ENCODE results near the gene HNF1A. TPM values are rescaled to one million over a fixed set of nuclear protein-coding genes. Genes with fewer than 3 reads are reported as not detected.

Gene HNF1A
- total and polyA plus RNA-seq, 9 of the 15 experiments (the other 6 are each of a cell fraction or from before 2014, with no cell fraction given) = not detected

GRCh38 chr12:120956579-120957300, 21.6 kb upstream of the HNF1A start:
- Histone ChIP-seq H3K79me2 (ENCODE audit: control insufficient read depth, insufficient read depth, low read length) (no peaks in the 10 kb centered on the region), H3K9ac (ENCODE audit: insufficient read depth in 1 of 2, low read depth in 2 of 2, low read length in 2 of 2) (no peak overlapping the region), H3K36me3 (ENCODE audit: control insufficient read depth, insufficient read depth, low read length) (no peaks in the 10 kb centered on the region), H4K20me1 (replicated peaks; ENCODE audit: control insufficient read depth, insufficient read depth, low read length) (no peaks in the 10 kb centered on the region), H3K9me1 (ENCODE audit: control insufficient read depth, insufficient read depth, low read length) (no peaks in the 10 kb centered on the region), H3K27ac (ENCODE audit: extremely low read depth, low read depth, low read length) (no peak overlapping the region), H3K4me1 (replicated peaks in 1 of 2; ENCODE audit: control insufficient read depth in 2 of 2, insufficient read depth in 2 of 2, low read length in 2 of 2) (peaks cover 11 to 22% of the 10 kb centered on the region in 2 experiments; a peak in 4 of 5 replicates), H2AFZ (ENCODE audit: low read depth, low read length) (no peak overlapping the region), H3K9me3 (replicated peaks; ENCODE audit: control insufficient read depth, insufficient read depth, low read depth, low read length) (no peaks in the 10 kb centered on the region), H3K4me2 (ENCODE audit: insufficient read depth, low read length) (no peak overlapping the region), H3K4me3 (no peak overlapping the region), H3K27me3 (ENCODE audit: control insufficient read depth in 2 of 2, insufficient read depth in 2 of 2, low read length in 2 of 2) (no peaks in the 10 kb centered on the region)
- ATAC-seq (no peak), DNase-seq (ENCODE audit: extremely low read depth in 1 of 4, low spot score in 3 of 4) (no peak), FAIRE-seq (no peak)
- TF ChIP-seq KDM1A (IDR thresholded peaks at IDR 0.05) (0 out of 4 replicates have a peak, but pooled peaks of 1 of the 2 experiments have one; percentile 15), RCOR1 (IDR thresholded peaks at IDR 0.05; ENCODE audit: borderline replicate concordance in 1 of 2, low read depth in 2 of 2, low read length in 2 of 2) (0 out of 4 replicates have a peak, but pooled peaks of 1 of the 2 experiments have one; percentile 22), TEAD4 (IDR thresholded peaks at IDR 0.05; ENCODE audit: low read length) (peak; percentile 73), TEAD4 (CRISPR knock-in tag; IDR thresholded peaks at IDR 0.05; ENCODE audit: borderline replicate concordance) (no peak), HMBOX1 (IDR thresholded peaks at IDR 0.05) (peak; percentile 31; the same call in 1 of the 2 replicates), PHF21A (IDR thresholded peaks at IDR 0.05; ENCODE audit: borderline replicate concordance, low read depth) (no peak), ZNF316 (IDR thresholded peaks at IDR 0.05) (no peak), CBFA2T3 (IDR thresholded peaks at IDR 0.05) (peak; percentile 50), TEAD1 (CRISPR knock-in tag; IDR thresholded peaks at IDR 0.05) (peak in 1 of 2 experiments; percentile 55; a peak in 1 of 4 replicates)
- intact Hi-C loops (cut with micrococcal nuclease) (no loop called here), in situ Hi-C loops (cut with MboI) (no loop called here)
- POLR2A ChIA-PET = no interaction called here
- WGBS (ENCODE audit: insufficient coverage, low coverage, missing lambda C conversion rate) = 72% methylated on average over 5 of the region's 5 CpGs
- no TSS peak for BruUV-seq (replicated peaks)
- CTCF ChIA-PET (ENCODE audit: low intra/inter-chr PET ratio) = no interaction called here

Data from K562 (cell line).